Large intestine (tissue), 3 donors: Measurements from ENCODE around the gene TTBK2. TPM values are rescaled to one million over a fixed set of nuclear protein-coding genes. Genes with fewer than 3 reads are reported as not detected.
A peak's percentile ranks its signal among the peaks of the same experiment; 100 is the strongest.
"Not testable (repeated sequence)": the region's sequence is repeated elsewhere in the genome, so short reads cannot be mapped to it uniquely, and the experiment has no call there.

Experiments used
- DNase-seq, 2 donors: peaks; one replicate each; pipeline versions ENCODE4 v3.0.0 to v3.0.0-alpha.2; 2013
- H3K27ac ChIP-seq: one replicate; pipeline ENCODE4 v1.5.1; 2013; ENCODE audit warnings: low read length
- H3K27me3 ChIP-seq: 2 replicates; pipeline ENCODE4 v1.6.1; 2013; ENCODE audit warnings: low read length; ENCODE audit not compliant: control insufficient read depth, insufficient read depth
- H3K36me3 ChIP-seq: 2 replicates; pipeline ENCODE4 v1.6.1; 2013; ENCODE audit warnings: low read length; ENCODE audit not compliant: control insufficient read depth, insufficient read depth
- H3K4me1 ChIP-seq: one replicate; pipeline ENCODE4 v1.6.1; 2013; ENCODE audit warnings: low read length; ENCODE audit not compliant: control insufficient read depth, insufficient read depth
- H3K4me3 ChIP-seq: one replicate; pipeline ENCODE4 v1.5.1; 2013; ENCODE audit warnings: low read length
- H3K9me3 ChIP-seq: one replicate; pipeline ENCODE4 v1.6.1; 2013; ENCODE audit warnings: mild to moderate bottlenecking, low read depth, low read length, moderate library complexity; ENCODE audit not compliant: control insufficient read depth
- WGBS: methylation state at CpG from one replicate; pipeline ENCODE4 v1.1.5; 2013; ENCODE audit warnings: low lambda C conversion rate; ENCODE audit not compliant: insufficient coverage; 5-methylcytosine and 5-hydroxymethylcytosine counted together
- polyA plus RNA-seq: library from polyadenylated mRNA; unstranded; fragments of 120-200 nt; gene quantifications from one replicate; pipeline ENCODE4 v1.2.1, GENCODE V29; 2013

Gene TTBK2
- polyA plus RNA-seq, 1 donor, result 7.2 TPM

DNA sequence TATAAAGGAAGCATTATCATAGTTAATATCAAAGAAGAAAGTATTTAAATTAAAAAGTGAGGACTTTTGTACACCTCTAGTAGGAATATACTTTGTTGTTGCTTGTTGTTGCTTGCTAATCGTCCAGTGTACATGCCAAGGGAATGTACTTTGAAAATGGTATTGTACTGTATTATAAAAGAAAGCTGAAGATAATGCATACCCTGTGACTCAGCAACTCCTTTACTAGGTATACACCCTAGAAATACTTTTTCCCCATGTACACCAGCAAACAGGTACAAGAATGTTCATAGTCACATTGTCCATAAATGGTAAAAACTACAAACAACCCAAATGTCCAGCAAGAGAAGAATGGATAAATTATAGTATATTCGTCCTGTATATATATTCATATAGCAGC is 12.0 kb downstream of the TTBK2 start:
- no peak overlapping the region for H3K27ac ChIP-seq
- no peaks in the 10 kb centered on the region for H3K4me1 ChIP-seq
- H3K27me3 ChIP-seq, result no peaks in the 10 kb centered on the region
- no CpG with 5 or more reads among the region's 2 CpGs for WGBS
- no peaks in the 10 kb centered on the region for H3K36me3 ChIP-seq
- no peak overlapping the region for H3K4me3 ChIP-seq
- DNase-seq, result no peak
- no peaks in the 10 kb centered on the region for H3K9me3 ChIP-seq

GRCh38 chr15:42903388-42904324 is 16.9 kb downstream of the TTBK2 start:
- no peak overlapping the region for H3K4me3 ChIP-seq
- H3K9me3 ChIP-seq, result no peaks in the 10 kb centered on the region
- H3K27me3 ChIP-seq, result no peaks in the 10 kb centered on the region
- no peaks in the 10 kb centered on the region for H3K4me1 ChIP-seq
- no peaks in the 10 kb centered on the region for H3K36me3 ChIP-seq
- DNase-seq, result no peak
- WGBS, result no CpG with 5 or more reads among the region's 5 CpGs
- no peak overlapping the region for H3K27ac ChIP-seq

- not testable (repeated sequence) for H3K36me3 ChIP-seq, H3K4me1 ChIP-seq, DNase-seq, H3K4me3 ChIP-seq, H3K27me3 ChIP-seq, H3K27ac ChIP-seq, H3K9me3 ChIP-seq
- WGBS, result no CpG with 5 or more reads among the region's 1 CpG
Observed at GRCh38 chr15:42893911-42894310, 26.7 kb downstream of the TTBK2 start.

DNA sequence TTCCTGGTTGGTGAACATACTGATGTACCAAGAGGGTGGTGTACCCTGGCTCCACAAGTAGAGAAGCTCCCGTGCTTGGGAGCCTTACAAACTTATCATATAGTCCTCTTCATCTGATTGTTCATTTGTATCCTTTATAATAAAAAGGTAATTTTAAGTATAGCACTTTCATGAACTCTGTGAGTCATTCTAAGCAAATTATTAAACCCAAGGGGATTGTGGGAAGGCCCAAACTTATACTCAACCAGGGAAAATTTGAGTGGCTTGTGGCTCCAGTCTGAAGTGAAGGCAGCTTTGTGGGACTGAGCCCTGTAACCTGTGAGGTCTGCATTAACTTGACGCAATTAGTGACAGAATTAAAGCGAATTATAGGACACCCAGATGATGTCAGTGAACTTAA is 29.0 kb downstream of the TTBK2 start:
- no peak for DNase-seq
- no peaks in the 10 kb centered on the region for H3K27me3 ChIP-seq
- H3K4me3 ChIP-seq, result no peak overlapping the region
- H3K9me3 ChIP-seq, result peaks cover 4% of the 10 kb centered on the region
- WGBS, result 100% methylated on average over 1 of the region's 3 CpGs
- no peaks in the 10 kb centered on the region for H3K4me1 ChIP-seq
- H3K27ac ChIP-seq, result no peak overlapping the region
- peaks cover 2% of the 10 kb centered on the region for H3K36me3 ChIP-seq

DNA sequence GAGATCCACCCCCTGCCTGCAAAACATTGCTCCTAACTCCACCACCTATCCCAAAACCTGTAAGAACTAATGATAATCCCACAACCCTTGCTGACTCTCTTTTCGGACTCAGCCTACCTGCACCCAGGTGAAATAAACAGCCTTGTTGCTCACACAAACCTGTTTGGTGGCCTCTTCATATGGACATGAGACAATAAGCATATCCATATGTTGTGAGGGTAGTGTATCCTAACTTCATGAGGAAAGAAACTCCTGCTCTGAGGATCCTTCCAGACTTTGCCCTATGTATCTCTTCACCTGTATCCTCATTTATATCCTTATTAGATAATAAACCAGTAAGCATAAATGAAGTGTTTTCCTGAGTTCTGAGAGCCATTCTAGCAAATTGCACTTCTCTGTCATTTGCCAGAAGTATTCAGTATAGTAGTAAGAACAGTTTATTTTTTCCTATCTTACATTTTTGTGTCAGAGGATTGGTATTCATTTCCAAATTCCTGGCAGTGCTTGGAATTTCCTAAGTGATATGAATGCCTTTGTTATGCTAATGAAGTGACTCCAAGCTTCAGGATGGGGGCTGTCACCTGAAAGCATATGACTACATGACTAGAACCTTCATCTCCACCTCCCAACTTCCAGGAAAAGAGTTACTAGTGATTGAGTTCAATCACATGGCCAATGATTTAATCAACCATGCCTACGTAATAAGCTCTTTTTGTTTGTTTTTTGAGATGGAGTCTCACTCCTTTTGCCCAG is 30.2 kb downstream of the TTBK2 start:
- H3K9me3 ChIP-seq, result peaks cover 4% of the 10 kb centered on the region
- no CpG with 5 or more reads among the region's 2 CpGs for WGBS
- peaks cover 2% of the 10 kb centered on the region for H3K36me3 ChIP-seq
- peak in 1 of 2 donors; percentile 5 for DNase-seq
- H3K27me3 ChIP-seq, result no peaks in the 10 kb centered on the region
- H3K4me1 ChIP-seq, result no peaks in the 10 kb centered on the region
- no peak overlapping the region for H3K27ac ChIP-seq
- no peak overlapping the region for H3K4me3 ChIP-seq

DNA sequence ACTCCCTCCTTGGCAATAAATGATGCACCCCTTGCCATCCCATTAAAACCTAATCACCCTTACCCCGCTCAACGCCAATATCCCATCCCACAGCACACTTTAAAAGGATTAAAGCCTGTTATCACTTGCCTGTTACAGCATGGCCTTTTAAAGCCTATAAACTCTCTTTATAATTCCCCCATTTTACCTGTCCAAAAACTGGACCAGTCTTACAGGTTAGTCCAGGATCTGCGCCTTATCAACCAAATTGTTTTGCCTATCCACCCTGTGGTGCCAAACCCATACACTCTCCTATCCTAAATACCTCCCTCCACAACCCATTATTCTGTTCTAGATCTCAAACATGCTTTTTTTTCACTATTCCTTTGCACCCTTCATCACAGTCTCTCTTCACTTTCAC is 33.2 kb downstream of the TTBK2 start:
- DNase-seq, H3K27ac ChIP-seq, H3K27me3 ChIP-seq, H3K9me3 ChIP-seq, H3K4me3 ChIP-seq, H3K4me1 ChIP-seq, H3K36me3 ChIP-seq: not testable (repeated sequence)
- 100% methylated on average over 1 of the region's 3 CpGs for WGBS

GRCh38 chr15:42880121-42880520 is 40.5 kb downstream of the TTBK2 start:
- WGBS, result no CpG with 5 or more reads among the region's 1 CpG
- H3K27ac ChIP-seq, result no peak overlapping the region
- H3K4me3 ChIP-seq, result no peak overlapping the region
- DNase-seq, result no peak
- no peaks in the 10 kb centered on the region for H3K9me3 ChIP-seq
- H3K36me3 ChIP-seq, result no peaks in the 10 kb centered on the region
- no peaks in the 10 kb centered on the region for H3K4me1 ChIP-seq
- H3K27me3 ChIP-seq, result no peaks in the 10 kb centered on the region

DNA sequence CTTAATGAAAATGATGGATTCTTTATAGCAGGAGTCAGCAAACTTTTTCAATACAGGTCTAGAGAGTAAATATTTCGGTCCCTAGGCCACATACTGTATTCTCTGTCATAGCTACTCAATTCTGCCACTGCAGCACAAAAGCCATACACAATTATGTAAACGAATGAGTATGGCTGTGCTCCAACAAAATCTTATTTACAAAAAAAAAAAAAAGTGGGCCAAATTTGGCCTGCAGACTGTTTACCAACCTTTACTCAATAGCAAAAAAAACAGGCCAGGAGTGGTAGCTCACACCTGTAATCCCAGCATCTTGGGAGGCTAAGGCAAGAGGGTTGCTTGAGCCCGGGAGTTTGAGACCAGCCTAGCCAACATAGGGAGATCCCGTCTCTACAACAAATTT is 41.1 kb downstream of the TTBK2 start:
- no peak overlapping the region for H3K27ac ChIP-seq
- H3K27me3 ChIP-seq, result no peaks in the 10 kb centered on the region
- H3K4me1 ChIP-seq, result no peaks in the 10 kb centered on the region
- no peak for DNase-seq
- no peaks in the 10 kb centered on the region for H3K9me3 ChIP-seq
- H3K4me3 ChIP-seq, result no peak overlapping the region
- H3K36me3 ChIP-seq, result no peaks in the 10 kb centered on the region
- WGBS, result no CpG with 5 or more reads among the region's 4 CpGs

GRCh38 chr15:42876224-42876623 is 44.4 kb downstream of the TTBK2 start:
- H3K27ac ChIP-seq, result no peak overlapping the region
- H3K27me3 ChIP-seq, result no peaks in the 10 kb centered on the region
- no peak overlapping the region for H3K4me3 ChIP-seq
- no peaks in the 10 kb centered on the region for H3K9me3 ChIP-seq
- no peaks in the 10 kb centered on the region for H3K4me1 ChIP-seq
- DNase-seq, result no peak
- no peaks in the 10 kb centered on the region for H3K36me3 ChIP-seq

DNA sequence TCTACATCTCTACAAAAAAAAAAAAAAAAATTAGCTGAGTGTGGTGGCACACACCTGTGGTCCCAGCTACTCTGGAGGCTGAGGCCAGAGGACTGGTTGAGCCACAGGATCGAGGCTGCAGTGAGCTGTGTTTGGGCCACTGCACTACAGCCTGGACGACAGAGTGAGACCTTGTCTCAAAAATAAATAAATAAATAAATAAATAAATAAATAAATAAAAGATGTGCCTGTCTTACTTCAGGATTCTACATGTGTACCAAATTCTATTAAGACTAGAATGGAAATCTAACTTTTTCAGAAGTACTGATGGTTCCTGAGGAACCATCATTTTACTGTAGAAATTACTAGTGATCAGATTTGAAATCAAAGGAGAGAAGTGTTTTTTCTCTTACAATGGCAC is 51.9 kb downstream of the TTBK2 start:
- Histone ChIP-seq H3K27ac (no peak overlapping the region), H3K4me1 (no peaks in the 10 kb centered on the region), H3K27me3 (no peaks in the 10 kb centered on the region), H3K9me3 (no peaks in the 10 kb centered on the region), H3K4me3 (no peak overlapping the region), H3K36me3 (no peaks in the 10 kb centered on the region)
- no CpG with 5 or more reads among the region's 2 CpGs for WGBS
- DNase-seq, result no peak
